HepG2 (cell line): ENCODE data around the gene IL1RAP. TPM values are rescaled to one million over a fixed set of nuclear protein-coding genes. Genes with fewer than 3 reads are reported as not detected.

Experiments used
- ATAC-seq: fragments of 200-7000 bp; cut with Tn5 transposase; 3 replicates; pipeline ENCODE4 v1.9.1; 2020; ENCODE audit warnings: mild to moderate bottlenecking, moderate library complexity
- BruUV-seq: library from RNA; stranded (reverse); fragments of 400-500 nt; replicated peaks from 2 replicates; lab custom pipeline; 2021; lab: Mats Ljungman, UMichigan
- CTCF ChIA-PET: fragments of 300-600 bp; formaldehyde crosslinking; extraction: SDS; loops from one replicate; lab custom pipeline; 2021; ENCODE audit warnings: low total read pairs, inconsistent platforms, low intra/inter-chr PET ratio; lab: Yijun Ruan, JAX
- POLR2A ChIA-PET: fragments of 350-600 bp; sonication (Branson Sonifier 250); formaldehyde crosslinking; loops from one replicate; lab custom pipeline; 2020; ENCODE audit warnings: antibody characterized with exemption, inconsistent platforms; lab: Yijun Ruan, JAX
- DNase-seq: peaks from one replicate; pipeline ENCODE4 v3.0.0-alpha.2; 2015; ENCODE audit warnings: low spot score
- FAIRE-seq: peaks from 3 replicates; lab custom pipeline; 2011; peaks lifted over from hg19 to GRCh38; lab: Jason Lieb, UNC
- H2AFZ ChIP-seq: one replicate; pipeline ENCODE4 v1.6.1; 2011; ENCODE audit warnings: low read length, inconsistent platforms
- H3K27ac ChIP-seq: fragments of 300-600 bp; 3 replicates; pipeline ENCODE4 v1.8.0; 2011; ENCODE audit warnings: mixed run types, mild to moderate bottlenecking, mixed read lengths, low read length, inconsistent platforms; ENCODE audit not compliant: insufficient read depth; ENCODE audit errors: extremely low read length
- H3K27me3 ChIP-seq, 2 experiments: fragments of 200-600 bp in 1 of 2; 2 replicates in 1 of 2; 3 replicates in 1 of 2; pipeline versions ENCODE4 v1.6.0 to v1.8.0; 2011; ENCODE audit warnings: low read length in 2 of 2, mild to moderate bottlenecking in 2 of 2, moderate library complexity in 2 of 2, inconsistent platforms in 1 of 2; ENCODE audit not compliant: insufficient read depth in 2 of 2, control insufficient read depth in 1 of 2
- H3K36me3 ChIP-seq, 2 experiments: fragments of 200-600 bp in 1 of 2; replicated peaks in 1 of 2; 2 replicates in 1 of 2; 3 replicates in 1 of 2; pipeline versions ENCODE4 v1.5.1 to v1.8.0; 2011; ENCODE audit warnings: low read length in 2 of 2, inconsistent platforms in 1 of 2; ENCODE audit not compliant: insufficient read depth in 2 of 2, control insufficient read depth in 1 of 2
- H3K4me1 ChIP-seq: 2 replicates; pipeline ENCODE4 v1.5.1; 2012; ENCODE audit warnings: low read length, inconsistent platforms; ENCODE audit not compliant: insufficient read depth
- H3K4me2 ChIP-seq: 2 replicates; pipeline ENCODE4 v1.6.0; 2011; ENCODE audit warnings: low read depth, low read length, inconsistent platforms
- H3K4me3 ChIP-seq, 3 experiments: fragments of 200-600 bp in 1 of 3; sonication (generic), shearing (Covaris generic) in 1 of 3; replicated peaks in 1 of 3; 2 replicates each; pipeline ENCODE4 v1.5.1; 2011 to 2016; ENCODE audit warnings: low read length in 3 of 3, inconsistent platforms in 2 of 3, low read depth in 2 of 3, mild to moderate bottlenecking in 2 of 3, control low read depth in 1 of 3, mixed read lengths in 1 of 3; ENCODE audit not compliant: insufficient read depth in 1 of 3
- H3K79me2 ChIP-seq: one replicate; pipeline ENCODE4 v1.6.1; 2011; ENCODE audit warnings: low read length, inconsistent platforms; ENCODE audit not compliant: insufficient read depth
- H3K9ac ChIP-seq: 2 replicates; pipeline ENCODE4 v1.6.0; 2011; ENCODE audit warnings: mild to moderate bottlenecking, low read depth, low read length, inconsistent platforms; ENCODE audit not compliant: insufficient read depth
- H3K9me3 ChIP-seq: 2 replicates; pipeline ENCODE4 v1.5.1; 2012; ENCODE audit warnings: mild to moderate bottlenecking, low read length
- H4K20me1 ChIP-seq: 2 replicates; pipeline ENCODE4 v1.6.0; 2011; ENCODE audit warnings: inconsistent platforms, mild to moderate bottlenecking, low read length, moderate library complexity; ENCODE audit not compliant: insufficient read depth
- ETV5 ChIP-seq: IDR thresholded peaks from 2 replicates; pipeline ENCODE4 v1.6.1; 2018; ENCODE audit warnings: missing biosample characterization, missing genetic modification reagents, inconsistent platforms, borderline replicate concordance
- GATA4 ChIP-seq: sonication (generic); IDR thresholded peaks from 2 replicates; pipeline ENCODE4 v1.6.1; 2016; ENCODE audit warnings: antibody characterized with exemption, low read depth, borderline replicate concordance
- GPN1 ChIP-seq: sonication (generic); formaldehyde crosslinking; IDR thresholded peaks from 2 replicates; pipeline ENCODE4 v1.5.1; 2020; ENCODE audit warnings: missing genetic modification reagents, borderline replicate concordance
- HMGA1 ChIP-seq: sonication (generic); formaldehyde crosslinking; conservative IDR thresholded peaks from 2 replicates; pipeline ENCODE4 v1.4.0; 2020; ENCODE audit warnings: missing genetic modification reagents
- JDP2 ChIP-seq: sonication (generic); formaldehyde crosslinking; IDR thresholded peaks from 2 replicates; pipeline ENCODE4 v1.8.1; 2022; ENCODE audit warnings: missing genetic modification reagents, borderline replicate concordance
- PCBP1 ChIP-seq: fragments of 200-400 bp; formaldehyde crosslinking; IDR thresholded peaks from 2 replicates; pipeline ENCODE4 v1.6.1; 2017; ENCODE audit warnings: mild to moderate bottlenecking, low read depth, low read length, borderline replicate concordance
- PHF20 ChIP-seq: sonication (generic); formaldehyde crosslinking; IDR thresholded peaks from 2 replicates; pipeline ENCODE4 v1.5.0; 2020; ENCODE audit warnings: mild to moderate bottlenecking, missing genetic modification reagents
- RELA ChIP-seq: sonication (generic); formaldehyde crosslinking; IDR thresholded peaks from 2 replicates; pipeline ENCODE4 v1.4.0; 2020; ENCODE audit warnings: missing genetic modification reagents
- SNAI1 ChIP-seq: sonication (generic); formaldehyde crosslinking; IDR thresholded peaks from 2 replicates; pipeline ENCODE4 v1.5.0; 2020; ENCODE audit warnings: mild to moderate bottlenecking, missing genetic modification reagents, borderline replicate concordance
- ZC3H4 ChIP-seq: sonication (generic); formaldehyde crosslinking; IDR thresholded peaks from 2 replicates; pipeline ENCODE4 v1.4.0; 2020; ENCODE audit warnings: missing genetic modification reagents, borderline replicate concordance
- ZFP37 ChIP-seq: sonication (generic); formaldehyde crosslinking; IDR thresholded peaks from 2 replicates; pipeline ENCODE4 v1.4.0; 2020; ENCODE audit warnings: missing genetic modification reagents, borderline replicate concordance
- ZNF264 ChIP-seq: sonication (generic); formaldehyde crosslinking; IDR thresholded peaks from 2 replicates; pipeline ENCODE4 v1.4.0; 2020; ENCODE audit warnings: missing genetic modification reagents
- ZNF337 ChIP-seq: sonication (generic); formaldehyde crosslinking; IDR thresholded peaks from 2 replicates; pipeline ENCODE4 v1.5.1; 2020; ENCODE audit warnings: missing genetic modification reagents, low read depth, mild to moderate bottlenecking, borderline replicate concordance
- ZNF543 ChIP-seq: sonication (generic); formaldehyde crosslinking; IDR thresholded peaks from 2 replicates; pipeline ENCODE4 v1.4.0; 2020; ENCODE audit warnings: mild to moderate bottlenecking, missing genetic modification reagents
- WGBS: methylation state at CpG from one replicate; pipeline ENCODE4 v1.1.6; 2017; ENCODE audit warnings: low lambda C conversion rate; 5-methylcytosine and 5-hydroxymethylcytosine counted together
- in situ Hi-C: cut with HindIII; loops from 2 replicates; pipeline ENCODE4 v1.10.0; 2017; ENCODE audit warnings: low pct_unique_long_range_greater_than_20kb; ENCODE audit not compliant: extremely low pct_ligation_motif_present
- intact Hi-C: fragments of 100-400 bp; cut with micrococcal nuclease; formaldehyde crosslinking; loops from one replicate; pipeline ENCODE4 v1.10.0; 2022; ENCODE audit not compliant: unreplicated experiment
- polyA plus RNA-seq, 8 experiments: library from polyadenylated mRNA; depleted of rRNA in 3 of 8; stranded (reverse) in 7 of 8; unstranded in 1 of 8; fragments of >200 nt; fragmentation: Illumina TruSeq in 4 of 8; extraction: Trizol in 4 of 8; gene quantifications; 2 replicates each; pipeline versions ENCODE4 v1.2.1 to v1.2.3, GENCODE V29; 2011 to 2016; ENCODE audit warnings: low read depth in 4 of 8, missing spikeins in 1 of 8, mixed read lengths in 1 of 8; ENCODE audit not compliant: insufficient read depth in 1 of 8
- total RNA-seq, 5 experiments: library from RNA; depleted of rRNA; stranded (reverse); fragments of >200 nt; fragmentation: Illumina TruSeq; extraction: Trizol; gene quantifications; 2 replicates each; pipeline ENCODE4 v1.2.3, GENCODE V29; 2016; ENCODE audit warnings: low read depth in 1 of 5
- TF ChIP-seq, protein P1 (sequence below): sonication (generic); formaldehyde crosslinking; IDR thresholded peaks from 2 replicates; pipeline ENCODE4 v1.4.0; 2020; ENCODE audit warnings: missing genetic modification reagents

The IL1RAP gene
- total and polyA plus RNA-seq, 2 of the 13 experiments (the other 11 are each of a cell fraction or from before 2014, with no cell fraction given) = 18.3 to 54.9 TPM

DNA sequence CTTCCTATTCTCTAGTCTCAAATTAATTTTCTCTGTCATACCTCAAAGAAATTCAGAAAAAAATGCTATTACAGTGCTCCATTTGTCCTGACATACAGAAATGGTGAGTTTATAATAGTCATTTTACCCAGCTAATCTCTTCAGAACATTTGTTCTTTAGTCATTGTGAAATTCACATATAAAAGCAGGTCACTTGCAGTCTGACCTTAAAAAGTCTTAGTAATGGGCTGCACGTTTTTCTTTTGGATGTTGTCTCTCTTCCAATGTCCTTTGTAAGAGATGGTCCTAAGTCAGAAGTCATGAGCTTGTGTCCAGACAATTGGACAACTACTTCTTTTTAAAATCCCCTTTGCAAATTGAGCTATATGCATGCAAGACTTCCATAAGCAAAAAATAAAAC lies 17.0 kb upstream of the IL1RAP start (continued):
- no peak for TF ChIP-seq PHF20 (CRISPR knock-in tag)
- TF ChIP-seq, all 625 proteins: peak for 0

DNA sequence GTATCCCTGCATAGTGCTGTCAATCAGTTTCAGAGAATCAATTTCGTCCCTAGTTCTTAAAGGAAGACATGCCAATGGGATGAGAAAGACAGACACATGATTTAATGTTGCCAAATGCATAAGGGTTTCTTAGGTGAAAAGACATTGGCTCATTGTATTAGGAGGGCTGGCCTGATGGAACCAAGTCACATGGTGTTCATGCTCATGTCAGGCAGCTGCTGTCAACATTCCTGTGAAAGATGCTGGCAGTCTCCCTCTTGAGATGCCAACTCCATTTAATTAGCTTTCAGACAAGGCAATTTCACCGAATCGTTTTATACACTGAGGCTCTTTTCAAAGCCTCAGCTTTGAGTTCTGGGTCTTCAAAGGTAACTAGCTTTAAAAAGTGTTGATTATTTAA lies 16.1 kb upstream of the IL1RAP start:
- Histone ChIP-seq H3K4me1 (no peaks in the 10 kb centered on the region), H3K27me3 (0 out of 5 replicates have a peak, but pooled peaks cover 0 to 4% of the 10 kb centered on the region in 2 experiments), H3K27ac (no peak overlapping the region), H4K20me1 (no peaks in the 10 kb centered on the region), H3K9me3 (no peaks in the 10 kb centered on the region), H3K4me3 (no peak overlapping the region), H3K36me3 (no peaks in the 10 kb centered on the region), H3K4me2 (no peak overlapping the region), H2AFZ (no peak overlapping the region), H3K79me2 (no peaks in the 10 kb centered on the region), H3K9ac (no peak overlapping the region)
- CTCF ChIA-PET = no interaction called here
- WGBS = 22% methylated on average over 3 of the region's 3 CpGs
- POLR2A ChIA-PET = no interaction called here
- ATAC-seq = no peak
- in situ Hi-C loops = no loop called here
- no TSS peak for BruUV-seq
- TF ChIP-seq JDP2 (no peak), ZFP37 (CRISPR knock-in tag) (no peak), ZNF264 (no peak), ZNF543 (no peak), GPN1 (CRISPR knock-in tag) (no peak), SNAI1 (CRISPR knock-in tag) (no peak), HMGA1 (CRISPR knock-in tag) (no peak), ETV5 (CRISPR knock-in tag) (no peak), RELA (no peak), GATA4 (no peak), PCBP1 (no peak), ZNF337 (no peak), ZC3H4 (CRISPR knock-in tag) (no peak)
- TF ChIP-seq, protein P1, sequence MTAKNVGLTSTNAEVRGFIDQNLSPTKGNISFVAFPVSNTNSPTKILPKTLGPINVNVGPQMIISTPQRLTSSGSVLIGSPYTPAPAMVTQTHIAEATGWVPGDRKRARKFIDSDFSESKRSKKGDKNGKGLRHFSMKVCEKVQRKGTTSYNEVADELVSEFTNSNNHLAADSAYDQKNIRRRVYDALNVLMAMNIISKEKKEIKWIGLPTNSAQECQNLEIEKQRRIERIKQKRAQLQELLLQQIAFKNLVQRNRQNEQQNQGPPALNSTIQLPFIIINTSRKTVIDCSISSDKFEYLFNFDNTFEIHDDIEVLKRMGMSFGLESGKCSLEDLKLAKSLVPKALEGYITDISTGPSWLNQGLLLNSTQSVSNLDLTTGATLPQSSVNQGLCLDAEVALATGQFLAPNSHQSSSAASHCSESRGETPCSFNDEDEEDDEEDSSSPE = no peak
- DNase-seq = no peak
- no peak for FAIRE-seq
- intact Hi-C loops = no loop called here
